GM13977 (cell line): ENCODE results near the gene SCAMP1.

Experiments used
- DNase-seq: peaks from one replicate; pipeline ENCODE4 v3.0.0; 2012; ENCODE audit warnings: low spot score
- CTCF ChIP-seq: IDR thresholded peaks from 2 replicates; pipeline ENCODE4 v1.5.1; 2012; ENCODE audit warnings: mild to moderate bottlenecking, control low read depth; ENCODE audit not compliant: insufficient read depth; ENCODE audit errors: extremely low read depth, missing control alignments
- in situ Hi-C: fragments of 300-500 bp; cut with MboI; formaldehyde crosslinking; loops from one replicate; pipeline ENCODE4 v1.12.0; 2022; ENCODE audit warnings: low sequenced_read_pairs, low pct_unique_long_range_greater_than_20kb, mixed read lengths, inconsistent platforms; ENCODE audit not compliant: unreplicated experiment

Gene SCAMP1

GRCh38 chr5:78471896-78472295 lies 111.5 kb downstream of the SCAMP1 start:
- DNase-seq = no peak
- in situ Hi-C loops = no loop called here

GRCh38 chr5:78472469-78473106 lies 112.2 kb downstream of the SCAMP1 start:
- no peak for DNase-seq
- in situ Hi-C loops = no loop called here

More at GRCh38 chr5:78471896-78472295, 111.5 kb downstream of the SCAMP1 start:
- no peak for TF ChIP-seq CTCF

DNA sequence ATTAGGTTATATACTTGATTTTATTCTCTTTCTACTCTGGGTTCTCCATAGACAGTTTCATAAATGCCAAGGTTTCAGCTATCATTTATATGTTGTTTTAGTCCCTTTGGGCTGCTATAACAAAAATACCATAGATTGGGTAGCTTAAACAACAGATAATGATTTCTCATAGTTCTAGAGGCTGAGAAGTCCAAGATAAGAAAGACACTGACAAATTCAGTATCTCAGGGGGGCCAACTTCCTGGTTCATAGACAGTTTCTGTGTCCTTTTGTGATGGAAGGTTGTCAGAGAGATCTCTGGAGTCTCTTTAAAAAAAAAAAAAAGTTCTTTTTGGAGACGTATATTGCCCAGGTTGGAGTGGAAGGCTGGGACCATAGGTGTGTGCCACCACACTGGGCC lies 113.3 kb downstream of the SCAMP1 start:
- DNase-seq = no peak
- no peak for TF ChIP-seq CTCF
- in situ Hi-C loops = no loop called here

More at GRCh38 chr5:78472469-78473106, 112.2 kb downstream of the SCAMP1 start:
- TF ChIP-seq CTCF = peak; percentile 30

DNA sequence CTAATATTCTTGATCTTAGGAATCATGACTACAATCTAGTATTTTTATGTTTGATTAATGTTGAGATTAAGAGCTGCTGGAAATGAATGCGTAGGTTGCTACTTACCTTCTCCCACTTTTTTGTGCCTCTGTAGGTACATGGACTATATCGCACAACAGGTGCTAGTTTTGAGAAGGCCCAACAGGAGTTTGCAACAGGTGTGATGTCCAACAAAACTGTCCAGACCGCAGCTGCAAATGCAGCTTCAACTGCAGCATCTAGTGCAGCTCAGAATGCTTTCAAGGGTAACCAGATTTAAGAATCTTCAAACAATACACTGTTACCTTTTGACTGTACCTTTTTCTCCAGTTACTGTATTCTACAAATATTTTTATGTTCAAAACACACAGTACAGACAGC lies 115.0 kb downstream of the SCAMP1 start:
- in situ Hi-C loops = no loop called here
- no peak for DNase-seq
- no peak for TF ChIP-seq CTCF

DNA sequence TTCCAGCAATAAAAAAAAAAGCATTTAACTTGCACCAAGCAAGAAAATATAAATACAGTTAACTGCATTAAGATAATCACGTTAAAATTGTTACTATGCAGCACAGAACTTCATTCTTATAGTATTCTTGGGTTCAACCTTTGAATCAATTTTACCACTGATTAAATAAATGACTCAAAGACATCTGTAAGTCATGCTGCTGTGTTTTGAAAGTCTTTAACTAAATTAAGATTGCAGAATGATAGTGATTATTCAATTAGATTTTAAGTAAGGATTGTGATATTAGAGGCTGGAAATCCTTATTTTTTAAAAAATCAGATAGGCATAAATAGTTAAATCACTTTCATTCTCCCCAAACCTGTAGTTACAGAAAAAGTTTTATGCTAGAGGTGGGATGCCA lies 116.4 kb downstream of the SCAMP1 start:
- TF ChIP-seq CTCF = no peak
- DNase-seq = no peak
- in situ Hi-C loops = no loop called here

- in situ Hi-C loops = no loop called here
- DNase-seq = no peak
- TF ChIP-seq CTCF = no peak
These were observed 122.5 kb downstream of the SCAMP1 start for GRCh38 chr5:78482948-78483347.
